SKM-1 (cell line): ENCODE results near the gene SLFNL1.

Experiments
- DNase-seq: peaks from one replicate; lab custom pipeline; 2025; ENCODE audit not compliant: unreplicated experiment; lab: John Stamatoyannopoulos, UW

SLFNL1 gene

GRCh38 chr1:41020654-41021053, 871 bp downstream of the SLFNL1 start:
- DNase-seq, result no peak

DNA sequence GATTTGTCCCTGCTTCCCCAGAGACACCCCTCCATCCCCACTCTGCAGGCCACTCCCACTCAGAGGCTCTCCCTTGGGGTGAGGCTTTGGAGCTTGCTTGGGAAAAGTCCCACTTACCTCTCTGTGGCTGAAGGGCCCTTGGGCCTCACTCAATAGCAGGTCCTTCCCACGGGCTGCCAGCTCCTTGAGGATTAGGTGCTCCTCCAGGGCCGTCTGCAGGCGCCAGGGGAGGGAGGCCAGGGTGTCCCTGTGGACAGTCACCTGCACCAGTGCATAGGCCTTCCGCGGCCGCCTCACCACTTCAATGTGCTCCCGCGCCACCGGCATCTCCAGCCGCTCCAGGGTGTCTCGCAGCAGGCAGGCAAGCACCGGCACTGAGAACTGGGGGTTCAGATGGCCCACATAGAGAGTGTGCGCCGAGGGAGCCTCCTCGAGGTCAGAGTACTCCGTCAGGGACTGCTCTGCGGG, 1.4 kb downstream of the SLFNL1 start:
- no peak for DNase-seq

DNA sequence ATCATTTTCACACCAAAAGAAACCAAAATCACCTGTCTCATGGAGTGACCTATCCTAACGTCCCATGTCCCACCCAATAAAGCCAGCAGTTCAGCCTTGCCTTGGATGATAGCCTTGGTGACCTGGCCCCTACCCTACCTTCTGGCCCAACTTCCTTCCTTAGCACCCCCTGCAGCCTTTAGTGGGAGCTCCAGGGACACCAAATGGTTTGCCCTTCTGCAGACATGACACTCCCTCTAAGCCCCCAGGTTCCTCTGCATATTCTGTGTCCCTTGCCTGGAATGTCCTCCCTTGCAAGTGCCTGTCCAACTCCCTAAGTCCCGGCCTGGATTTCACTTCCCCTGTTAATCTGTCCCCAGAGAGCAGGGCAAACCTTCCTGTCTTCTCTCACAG, 2.2 kb downstream of the SLFNL1 start:
- no peak for DNase-seq

DNA sequence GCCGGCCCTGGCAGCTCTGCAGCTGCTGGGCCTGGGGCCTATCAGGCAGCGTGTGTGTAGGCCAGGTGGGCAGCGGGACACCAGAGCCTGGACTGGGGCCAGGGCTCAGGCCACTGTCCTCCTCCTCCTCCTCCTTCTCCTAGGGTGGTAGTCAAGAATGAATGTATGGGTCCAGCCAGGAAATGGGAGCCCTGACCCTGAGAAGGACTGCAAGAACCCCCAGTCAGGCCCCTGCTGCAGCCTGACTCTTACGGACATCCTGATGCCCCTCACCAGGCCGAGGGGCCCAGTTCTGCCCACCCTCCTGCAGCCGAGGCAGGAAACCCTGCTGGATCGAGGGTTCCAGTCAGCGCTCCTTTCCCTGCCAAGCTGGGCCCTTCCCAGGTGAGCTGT, 3.5 kb downstream of the SLFNL1 start:
- DNase-seq, result no peak

DNA sequence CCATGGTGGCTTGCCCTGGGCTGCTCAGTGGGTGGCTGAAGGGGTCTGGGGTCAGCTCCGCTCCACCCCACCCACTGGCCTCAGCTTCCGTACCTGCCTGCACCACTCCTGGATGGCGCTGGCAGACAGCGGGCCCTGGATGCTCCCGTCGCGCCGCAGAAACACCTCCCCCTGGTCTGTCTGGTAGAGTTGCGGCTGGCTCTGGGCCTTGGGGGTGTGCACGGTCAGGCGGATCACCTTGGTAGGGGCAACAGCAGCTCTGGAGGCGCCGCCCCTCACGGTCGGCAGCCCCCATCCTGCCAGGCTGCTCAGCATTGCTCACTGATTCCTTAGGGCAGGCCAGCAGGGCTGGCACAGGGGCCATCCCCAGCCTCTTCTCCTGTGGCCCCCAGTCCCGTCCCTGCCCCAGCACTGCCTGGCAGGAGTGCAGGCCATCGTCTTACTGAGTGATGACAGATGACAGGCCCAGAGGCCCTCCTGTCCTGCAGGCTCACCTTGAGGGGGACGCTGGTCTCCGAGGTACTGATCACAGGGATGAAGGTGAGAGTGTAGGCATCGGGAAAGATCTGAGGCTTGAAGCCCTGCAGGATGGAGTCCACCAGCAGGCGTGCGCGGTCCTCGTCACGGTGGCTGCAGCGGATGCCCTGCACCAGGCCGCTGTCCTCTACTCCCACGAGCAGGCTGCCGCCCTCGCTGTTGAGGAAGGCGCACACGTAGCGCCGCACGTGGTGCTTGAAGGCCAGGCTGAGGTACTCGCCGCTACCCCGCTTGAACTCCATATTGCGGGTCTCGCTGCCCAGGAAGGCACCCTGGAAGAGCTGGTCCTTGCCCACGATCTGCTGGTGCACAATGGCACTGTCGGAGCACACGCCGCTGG, 4.1 kb downstream of the SLFNL1 start:
- no peak for DNase-seq

DNA sequence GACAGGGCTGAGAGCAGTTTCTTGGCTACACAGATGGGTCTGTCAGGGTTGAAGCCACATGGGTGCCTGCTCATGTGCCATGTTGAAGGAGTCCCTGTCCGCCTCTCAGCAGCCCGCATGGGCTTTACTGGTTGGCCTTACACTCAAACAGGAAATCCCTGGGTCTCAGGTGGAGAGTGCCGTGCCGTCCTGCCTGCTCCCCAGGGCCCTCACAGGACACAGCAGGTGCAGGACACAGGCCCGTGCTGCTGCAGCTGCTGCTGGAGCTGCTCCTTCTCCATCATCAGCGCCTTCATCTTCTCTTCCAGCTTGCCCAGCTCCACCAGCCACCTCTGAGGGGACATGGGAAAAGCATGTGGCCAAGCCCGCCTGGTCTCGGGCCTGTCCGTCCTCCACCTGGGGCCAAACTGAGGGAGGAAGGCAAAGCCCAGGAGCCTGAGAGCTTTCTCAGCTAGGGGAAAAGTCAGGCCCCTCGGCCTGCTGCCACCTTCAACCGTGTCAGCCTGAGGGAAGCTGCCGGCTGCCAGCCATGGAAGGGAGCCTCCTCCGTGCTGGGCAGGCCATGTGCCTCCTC, 5.5 kb downstream of the SLFNL1 start:
- DNase-seq, result no peak

DNA sequence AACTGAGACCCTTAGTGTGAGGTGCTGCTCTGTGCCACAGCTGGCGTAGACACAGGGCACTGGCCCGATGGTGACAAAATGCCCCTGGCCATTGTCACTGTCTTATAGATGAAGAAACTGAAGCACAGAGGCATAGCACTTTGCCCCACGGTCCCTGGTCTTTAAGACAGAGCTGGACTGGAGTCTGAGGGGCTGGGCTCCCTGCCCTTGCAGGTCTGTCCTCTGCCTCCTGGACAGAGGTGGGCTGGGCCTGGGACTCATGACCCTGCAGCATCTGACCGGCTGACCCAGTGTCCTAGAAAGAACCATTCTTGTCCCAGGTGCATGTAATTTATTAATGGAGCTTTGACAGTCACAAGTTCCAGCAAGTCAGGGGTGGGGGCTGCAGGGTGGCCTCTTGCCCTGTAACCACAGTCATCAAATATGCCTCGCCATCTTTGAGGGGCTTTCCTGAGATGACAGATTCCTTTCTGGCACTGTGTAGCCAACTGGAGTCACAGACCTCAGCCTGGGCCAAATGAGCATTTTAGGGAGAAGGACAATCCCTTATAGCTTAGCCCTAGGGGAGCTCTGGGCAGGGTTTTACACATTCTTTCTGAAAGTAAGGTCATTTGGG, 6.1 kb downstream of the SLFNL1 start:
- no peak for DNase-seq

DNA sequence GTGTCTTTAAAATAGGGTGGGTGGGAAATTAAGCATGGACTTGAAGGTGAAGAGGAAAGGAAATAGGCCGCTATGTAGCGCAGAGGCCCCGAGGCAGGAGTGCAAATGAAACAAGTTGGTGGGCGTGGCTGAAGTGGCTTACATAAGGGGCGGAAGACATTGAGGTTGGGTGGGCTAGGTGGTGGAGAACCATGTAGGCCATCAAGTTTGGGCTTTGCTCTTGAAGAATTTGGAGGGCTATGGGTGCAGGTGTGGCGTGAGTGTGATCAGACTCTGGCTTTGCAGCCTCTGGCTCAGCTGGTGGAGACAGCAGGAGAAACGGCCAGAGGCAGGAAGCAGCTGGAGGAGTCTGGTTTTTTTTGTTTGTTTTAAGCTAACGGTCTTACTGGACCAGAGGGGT, 6.7 kb downstream of the SLFNL1 start:
- DNase-seq, result no peak

DNA sequence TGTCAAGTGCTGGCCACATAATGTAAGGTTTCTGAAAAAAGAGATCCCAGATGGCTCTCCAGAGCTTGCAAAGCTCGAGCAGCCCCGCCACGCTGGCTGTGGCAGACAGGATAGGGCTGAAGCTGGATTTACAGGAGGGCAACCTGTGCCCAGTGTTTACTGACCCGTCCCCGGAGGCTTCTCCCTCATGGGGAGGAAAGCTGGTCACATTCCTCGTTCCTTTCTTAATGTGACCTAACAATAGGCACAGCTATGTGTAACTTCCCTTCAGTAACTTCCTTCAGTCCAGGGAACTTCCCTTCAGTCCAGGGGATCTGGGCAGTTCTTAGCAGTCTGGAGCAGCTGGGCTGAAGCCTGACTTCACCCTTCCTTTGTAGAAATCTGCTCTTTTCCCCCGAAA, 7.7 kb downstream of the SLFNL1 start:
- no peak for DNase-seq

GRCh38 chr1:41013024-41013423, 8.5 kb downstream of the SLFNL1 start:
- DNase-seq, result no peak

GRCh38 chr1:41010345-41010744, 11.2 kb downstream of the SLFNL1 start:
- DNase-seq, result no peak

DNA sequence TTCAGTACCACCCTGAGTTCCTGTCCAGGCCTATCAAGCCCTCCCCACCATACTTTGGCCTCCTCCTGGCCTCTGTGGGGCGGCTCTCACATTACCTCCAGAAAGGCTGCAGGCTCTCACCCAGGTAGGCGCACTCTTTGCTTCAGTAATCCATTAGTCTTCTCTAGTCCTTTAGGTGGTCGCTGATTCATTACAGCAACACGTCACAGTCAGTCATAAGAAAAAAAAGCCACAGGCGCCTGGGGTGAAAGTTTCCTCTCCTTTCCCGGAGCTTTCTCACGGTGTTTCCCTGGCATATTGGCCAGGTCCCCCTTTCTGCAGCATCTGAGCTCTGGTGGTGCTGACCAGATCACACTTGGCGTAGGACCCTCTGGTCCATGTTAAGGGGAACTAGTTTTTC, 12.1 kb downstream of the SLFNL1 start:
- DNase-seq, result no peak

- no peak for DNase-seq
Observed at GRCh38 chr1:41006942-41007865, 14.3 kb downstream of the SLFNL1 start.

DNA sequence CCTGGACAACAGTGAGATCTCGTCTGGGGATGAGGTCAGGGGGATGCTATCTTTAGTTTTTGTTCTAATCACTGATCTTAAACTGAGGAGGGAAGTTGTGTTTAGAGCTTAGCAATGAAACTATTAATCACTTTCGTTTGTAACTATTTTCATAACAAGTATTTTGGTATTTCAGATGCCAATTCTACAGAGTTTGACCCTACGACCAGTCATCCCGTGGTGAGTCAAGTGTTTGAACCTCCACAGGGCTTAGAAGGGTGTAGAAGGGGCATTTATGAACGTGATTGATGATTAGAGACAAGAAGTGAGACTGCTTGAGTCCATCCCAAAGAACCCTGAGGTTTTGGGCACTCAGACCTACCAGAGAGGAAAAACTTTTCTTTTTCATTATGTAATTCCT, 15.6 kb downstream of the SLFNL1 start:
- DNase-seq, result no peak

- DNase-seq, result peak; percentile 74
Observed at GRCh38 chr1:41003640-41004220, 17.8 kb downstream of the SLFNL1 start.

DNA sequence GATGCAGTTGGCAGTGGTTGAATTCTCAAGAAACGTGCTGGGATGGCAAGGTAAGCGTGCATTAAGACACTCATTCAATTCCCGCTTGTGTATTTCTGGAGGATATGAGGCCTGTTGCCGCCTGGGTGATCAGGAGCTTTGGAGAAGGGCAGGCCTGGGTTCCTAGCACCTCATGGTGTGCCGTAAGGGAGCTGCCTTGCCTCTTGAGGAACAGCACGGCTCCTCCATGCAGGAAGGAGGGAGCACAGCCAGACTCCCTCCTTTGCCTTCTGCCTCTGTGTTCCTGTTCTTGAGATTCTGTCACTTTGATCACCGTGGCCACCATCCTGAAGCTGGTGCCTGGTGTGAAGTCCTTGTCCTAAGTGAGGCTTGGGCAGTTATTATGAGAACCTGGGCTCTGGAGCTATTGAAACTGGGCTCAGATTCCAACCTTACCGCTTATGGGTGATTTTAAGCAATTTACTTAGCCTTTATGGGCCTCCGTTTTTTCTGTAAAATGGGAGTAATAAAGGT, 18.3 kb downstream of the SLFNL1 start:
- no peak for DNase-seq

GRCh38 chr1:40998668-40999067, 22.9 kb downstream of the SLFNL1 start:
- no peak for DNase-seq

GRCh38 chr1:40997096-40997495, 24.4 kb downstream of the SLFNL1 start:
- no peak for DNase-seq

- no peak for DNase-seq
Observed at GRCh38 chr1:40989066-40989465, 32.5 kb downstream of the SLFNL1 start.

- DNase-seq, result no peak
Observed at GRCh38 chr1:40988280-40988679, 33.2 kb downstream of the SLFNL1 start.
